Tibial artery (tissue), 4 donors: ENCODE data around the gene TNNT1.

ENCODE experiments used
- DNase-seq, 2 donors: peaks; one replicate each; pipeline ENCODE4 v3.0.0-alpha.2; 2019
- H3K27ac ChIP-seq, 2 donors: fragments of 200-600 bp; sonication (generic) in 1 of 2; 1 replicate in 1 of 2; 2 replicates in 1 of 2; pipeline ENCODE4 v1.5.1; 2018 to 2019; ENCODE audit warnings: mild to moderate bottlenecking in 1 of 2
- H3K27me3 ChIP-seq, 2 donors: fragments of 200-600 bp; sonication (generic) in 1 of 2; one replicate each; pipeline versions ENCODE4 v1.5.1 to v1.6.0; 2016 to 2019
- H3K36me3 ChIP-seq, 3 donors: fragments of 200-600 bp; sonication (generic) in 2 of 3; one replicate each; pipeline ENCODE4 v1.5.1; 2016 to 2019; ENCODE audit warnings: mild to moderate bottlenecking in 2 of 3
- H3K4me1 ChIP-seq, 4 donors: fragments of 200-600 bp; sonication (generic) in 2 of 4; 1 replicate in 3 of 4; 2 replicates in 1 of 4; pipeline ENCODE4 v1.5.1; 2016 to 2019
- H3K4me3 ChIP-seq, 2 donors: fragments of 200-600 bp; sonication (generic) in 1 of 2; 1 replicate in 1 of 2; 2 replicates in 1 of 2; pipeline ENCODE4 v1.5.1; 2018 to 2019; ENCODE audit warnings: mild to moderate bottlenecking in 2 of 2
- H3K9me3 ChIP-seq, 3 donors: fragments of 200-600 bp; sonication (generic) in 1 of 3; one replicate each; pipeline ENCODE4 v1.5.1; 2016 to 2019
- CTCF ChIP-seq, 2 experiments: fragments of 200-600 bp in 1 of 2; fragments of 450-650 bp in 1 of 2; IDR thresholded peaks; one replicate each; pipeline ENCODE4 v1.5.1; 2017 to 2019; ENCODE audit warnings: antibody characterized with exemption in 2 of 2, mild to moderate bottlenecking in 1 of 2, moderate library complexity in 1 of 2
- intact Hi-C: fragments of 100-400 bp; cut with DNase I; formaldehyde crosslinking; loops from one replicate; pipeline ENCODE4 v1.15.0; 2023; ENCODE audit warnings: low total_unique reads

The TNNT1 gene

GRCh38 chr19:55152017-55152416, 3.0 kb upstream of the TNNT1 start:
- intact Hi-C loops: no loop called here

GRCh38 chr19:55147545-55148251, 1.3 kb downstream of the TNNT1 start:
- no peaks in the 10 kb centered on the region for H3K9me3 ChIP-seq
- no peak for DNase-seq
- H3K36me3 ChIP-seq: no peaks in the 10 kb centered on the region
- no peak overlapping the region for H3K27ac ChIP-seq
- H3K4me1 ChIP-seq: peaks cover 0 to 13% (median 4%) of the 10 kb centered on the region in 4 donors
- peaks cover 7 to 86% of the 10 kb centered on the region in 2 donors for H3K27me3 ChIP-seq
- TF ChIP-seq CTCF (IDR thresholded peaks at IDR 0.05): no peak
- H3K4me3 ChIP-seq: no peak overlapping the region
- intact Hi-C loops: loop anchor here (5.0 kb wide), 1 partner anchor 355 kb away; no protein-coding TSS in a partner anchor

More at GRCh38 chr19:55152017-55152416, 3.0 kb upstream of the TNNT1 start:
- Histone ChIP-seq H3K27ac (no peak overlapping the region), H3K27me3 (peaks cover 0 to 76% of the 10 kb centered on the region in 2 donors), H3K4me3 (no peak overlapping the region), H3K4me1 (peaks cover 0 to 12% (median 3%) of the 10 kb centered on the region in 4 donors), H3K9me3 (no peaks in the 10 kb centered on the region), H3K36me3 (no peaks in the 10 kb centered on the region)
- no peak for TF ChIP-seq CTCF (IDR thresholded peaks at IDR 0.05)
- DNase-seq: no peak

GRCh38 chr19:55146705-55147273, 2.2 kb downstream of the TNNT1 start:
- Histone ChIP-seq H3K36me3 (no peaks in the 10 kb centered on the region), H3K4me1 (peaks cover 0 to 13% (median 4%) of the 10 kb centered on the region in 4 donors), H3K9me3 (no peaks in the 10 kb centered on the region), H3K4me3 (no peak overlapping the region), H3K27ac (no peak overlapping the region), H3K27me3 (peaks cover 7 to 92% of the 10 kb centered on the region in 2 donors)
- TF ChIP-seq CTCF (IDR thresholded peaks at IDR 0.05): no peak
- no peak for DNase-seq
- intact Hi-C loops: loop anchor here (5.0 kb wide), 1 partner anchor 356 kb away; no protein-coding TSS in a partner anchor

GRCh38 chr19:55146078-55146704, 2.8 kb downstream of the TNNT1 start:
- H3K4me1 ChIP-seq: peaks cover 0 to 18% (median 4%) of the 10 kb centered on the region in 4 donors
- H3K27me3 ChIP-seq: peaks cover 7 to 95% of the 10 kb centered on the region in 2 donors
- no peak overlapping the region for H3K4me3 ChIP-seq
- no peaks in the 10 kb centered on the region for H3K9me3 ChIP-seq
- no peak for DNase-seq
- intact Hi-C loops: loop anchor here (5.0 kb wide), 1 partner anchor 356 kb away; no protein-coding TSS in a partner anchor
- no peaks in the 10 kb centered on the region for H3K36me3 ChIP-seq
- no peak for TF ChIP-seq CTCF (IDR thresholded peaks at IDR 0.05)
- H3K27ac ChIP-seq: no peak overlapping the region

GRCh38 chr19:55145232-55145631, 3.8 kb downstream of the TNNT1 start:
- intact Hi-C loops: loop anchor here (5.0 kb wide), 1 partner anchor 357 kb away; no protein-coding TSS in a partner anchor
- DNase-seq: no peak
- no peaks in the 10 kb centered on the region for H3K36me3 ChIP-seq
- H3K9me3 ChIP-seq: no peaks in the 10 kb centered on the region
- no peak overlapping the region for H3K27ac ChIP-seq
- no peak overlapping the region for H3K4me3 ChIP-seq
- no peak for TF ChIP-seq CTCF (IDR thresholded peaks at IDR 0.05)
- H3K27me3 ChIP-seq: peaks cover 7 to 97% of the 10 kb centered on the region in 2 donors
- peaks cover 0 to 19% (median 4%) of the 10 kb centered on the region in 4 donors for H3K4me1 ChIP-seq
